ENCODE measurements around the gene TSHZ1.

GRCh38 chr18:75210274-75211001 is at the start of gene TSHZ1:
- no peak for TF ChIP-seq CTCF (IDR thresholded peaks at IDR 0.05; ENCODE audit: insufficient read depth, low read length, poor library complexity, severe bottlenecking)
- TF ChIP-seq EZH2phosphoT487 (conservative IDR thresholded peaks at IDR 0.05; ENCODE audit: low read length) = no peak

All from SU-DHL-6 (cell line).